ENCODE measurements around the gene ALG14. TPM values are rescaled to one million over a fixed set of nuclear protein-coding genes. Genes with fewer than 3 reads are reported as not detected.

ALG14 gene, protein sequence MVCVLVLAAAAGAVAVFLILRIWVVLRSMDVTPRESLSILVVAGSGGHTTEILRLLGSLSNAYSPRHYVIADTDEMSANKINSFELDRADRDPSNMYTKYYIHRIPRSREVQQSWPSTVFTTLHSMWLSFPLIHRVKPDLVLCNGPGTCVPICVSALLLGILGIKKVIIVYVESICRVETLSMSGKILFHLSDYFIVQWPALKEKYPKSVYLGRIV
- 1 to 10 TPM in 2 of 4 donors, under 1 TPM in 2; 0.46 to 1.9 (median 1.1) TPM for total RNA-seq

DNA sequence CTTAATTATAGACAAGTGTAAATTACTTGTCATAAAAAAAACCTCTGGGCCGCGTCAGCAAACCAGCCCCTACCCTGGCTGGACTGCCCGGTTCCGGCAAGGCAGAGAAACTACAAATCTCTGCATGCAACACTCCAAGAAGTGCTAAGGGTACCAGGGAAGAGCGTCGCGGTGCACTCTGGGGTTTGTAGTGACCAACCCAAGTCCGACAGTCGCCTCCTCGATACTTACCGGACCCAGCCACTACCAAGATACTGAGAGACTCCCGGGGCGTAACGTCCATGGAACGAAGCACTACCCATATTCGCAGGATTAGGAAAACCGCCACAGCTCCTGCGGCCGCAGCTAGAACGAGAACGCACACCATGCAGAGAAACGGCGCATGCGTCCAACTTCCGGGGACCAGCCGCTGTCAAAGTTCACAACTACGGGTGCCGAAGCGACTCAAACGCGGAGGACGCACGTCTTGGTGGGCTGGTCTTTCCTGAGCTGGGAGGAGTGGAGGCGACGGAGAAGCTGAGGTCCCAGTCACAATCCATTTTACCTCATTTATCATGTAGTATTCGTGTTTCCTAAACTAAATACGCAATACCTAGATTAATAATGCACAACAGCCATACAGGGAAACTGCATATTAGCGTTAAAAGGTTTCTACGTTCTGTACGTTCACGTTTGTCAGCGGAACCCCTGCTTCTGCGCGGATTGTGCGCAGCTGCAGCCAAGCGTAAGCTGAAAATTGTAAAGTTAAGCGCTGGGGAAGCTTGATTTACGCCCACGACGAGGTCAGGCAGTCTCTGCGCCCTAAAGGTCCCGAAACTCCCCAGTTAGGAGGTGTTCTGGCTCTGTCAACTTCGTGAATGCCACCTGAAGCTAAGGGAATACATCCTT, at the start of gene ALG14:
Gene ALG14, minus strand, starts transcription at position 420 of the 888 bp plus-strand sequence. Its CDS starts 53 bp downstream, at position 367.
- intact Hi-C loops (cut with DNase I; ENCODE audit: low total_unique reads): no loop called here
- whole genome bisulfite sequencing, 2 donors: 0 to 1% methylated on average over 48 to 50 of the region's 53 CpGs
- peak; percentile 93 to 99 for DNase-seq (ENCODE audit: low spot score in 2 of 2)
- TF ChIP-seq, protein P1, sequence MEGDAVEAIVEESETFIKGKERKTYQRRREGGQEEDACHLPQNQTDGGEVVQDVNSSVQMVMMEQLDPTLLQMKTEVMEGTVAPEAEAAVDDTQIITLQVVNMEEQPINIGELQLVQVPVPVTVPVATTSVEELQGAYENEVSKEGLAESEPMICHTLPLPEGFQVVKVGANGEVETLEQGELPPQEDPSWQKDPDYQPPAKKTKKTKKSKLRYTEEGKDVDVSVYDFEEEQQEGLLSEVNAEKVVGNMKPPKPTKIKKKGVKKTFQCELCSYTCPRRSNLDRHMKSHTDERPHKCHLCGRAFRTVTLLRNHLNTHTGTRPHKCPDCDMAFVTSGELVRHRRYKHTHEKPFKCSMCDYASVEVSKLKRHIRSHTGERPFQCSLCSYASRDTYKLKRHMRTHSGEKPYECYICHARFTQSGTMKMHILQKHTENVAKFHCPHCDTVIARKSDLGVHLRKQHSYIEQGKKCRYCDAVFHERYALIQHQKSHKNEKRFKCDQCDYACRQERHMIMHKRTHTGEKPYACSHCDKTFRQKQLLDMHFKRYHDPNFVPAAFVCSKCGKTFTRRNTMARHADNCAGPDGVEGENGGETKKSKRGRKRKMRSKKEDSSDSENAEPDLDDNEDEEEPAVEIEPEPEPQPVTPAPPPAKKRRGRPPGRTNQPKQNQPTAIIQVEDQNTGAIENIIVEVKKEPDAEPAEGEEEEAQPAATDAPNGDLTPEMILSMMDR (IDR thresholded peaks at IDR 0.05): no peak
- no peak for TF ChIP-seq POLR2A (IDR thresholded peaks at IDR 0.05)
- peak within 1 kb of the TSS; percentile 45 for H3K4me3 ChIP-seq (ENCODE audit: low read depth, poor library complexity, severe bottlenecking)

DNA sequence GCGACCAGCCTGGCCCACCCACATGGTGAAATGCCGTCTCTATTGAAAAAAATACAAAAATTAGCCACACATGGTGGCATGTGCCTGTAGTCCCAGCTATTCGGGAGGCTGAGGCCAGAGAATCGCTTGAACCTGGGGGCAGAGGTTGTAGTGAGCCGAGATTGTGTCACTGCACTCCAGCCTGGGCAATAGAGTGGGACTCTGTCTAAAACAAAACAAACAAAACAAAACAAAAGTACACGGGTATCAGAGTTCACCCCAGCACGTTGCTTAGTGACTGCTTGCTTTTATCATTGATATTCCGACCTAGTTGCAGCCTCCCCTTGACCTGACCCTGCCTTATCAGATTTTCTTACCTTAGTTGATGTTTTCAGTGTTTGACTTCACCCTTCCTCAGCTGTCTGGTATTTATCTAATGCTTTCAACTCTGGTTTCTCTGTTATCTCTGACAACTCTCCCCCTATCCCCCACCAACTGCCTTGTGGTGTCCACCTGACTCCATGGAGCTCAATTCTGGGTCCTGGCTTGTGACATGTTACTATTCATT, 49.5 kb upstream of the ALG14 start:
- intact Hi-C loops (cut with DNase I; ENCODE audit: low total_unique reads): no loop called here
- no peak for DNase-seq (ENCODE audit: low spot score in 2 of 2)
- no peak overlapping the region for H3K4me3 ChIP-seq (ENCODE audit: low read depth, poor library complexity, severe bottlenecking)
- no peak for TF ChIP-seq POLR2A (IDR thresholded peaks at IDR 0.05)
- TF ChIP-seq, protein P1 (IDR thresholded peaks at IDR 0.05): no peak
- WGBS, 2 donors: 80 to 85% methylated on average over 8 of the region's 8 CpGs

- H3K4me3 ChIP-seq (ENCODE audit: low read depth, poor library complexity, severe bottlenecking): no peak overlapping the region
- no peak for DNase-seq (ENCODE audit: low spot score in 2 of 2)
- TF ChIP-seq POLR2A (IDR thresholded peaks at IDR 0.05): no peak
- TF ChIP-seq, protein P1 (IDR thresholded peaks at IDR 0.05): no peak
- intact Hi-C loops (cut with DNase I; ENCODE audit: low total_unique reads): no loop called here
Measured at GRCh38 chr1:95119273-95119672, 46.5 kb upstream of the ALG14 start.

DNA sequence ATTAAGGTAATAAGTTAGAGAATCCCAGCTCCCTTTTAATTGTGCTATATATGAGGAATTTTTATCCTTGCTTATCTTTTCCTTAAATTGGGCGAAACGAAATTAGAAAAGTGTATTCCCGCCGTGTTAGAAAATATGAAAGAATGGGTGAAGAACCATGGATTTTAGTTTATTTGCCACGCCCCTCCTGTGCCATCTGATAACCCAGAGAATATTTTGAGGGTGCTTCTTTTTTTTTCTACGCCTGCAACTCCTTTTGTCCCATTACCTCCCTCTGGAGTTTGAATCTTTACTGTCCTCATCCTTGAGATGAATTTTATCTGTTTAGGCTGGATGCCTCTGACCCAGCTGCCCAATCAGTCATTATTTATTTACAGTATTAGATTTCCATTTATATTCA, 46.0 kb upstream of the ALG14 start:
- no peak overlapping the region for H3K4me3 ChIP-seq (ENCODE audit: low read depth, poor library complexity, severe bottlenecking)
- WGBS, 2 donors: 94 to 96% methylated on average over 6 of the region's 6 CpGs
- TF ChIP-seq, protein P1 (IDR thresholded peaks at IDR 0.05): no peak
- no peak for TF ChIP-seq POLR2A (IDR thresholded peaks at IDR 0.05)
- no peak for DNase-seq (ENCODE audit: low spot score in 2 of 2)
- intact Hi-C loops (cut with DNase I; ENCODE audit: low total_unique reads): no loop called here

DNA sequence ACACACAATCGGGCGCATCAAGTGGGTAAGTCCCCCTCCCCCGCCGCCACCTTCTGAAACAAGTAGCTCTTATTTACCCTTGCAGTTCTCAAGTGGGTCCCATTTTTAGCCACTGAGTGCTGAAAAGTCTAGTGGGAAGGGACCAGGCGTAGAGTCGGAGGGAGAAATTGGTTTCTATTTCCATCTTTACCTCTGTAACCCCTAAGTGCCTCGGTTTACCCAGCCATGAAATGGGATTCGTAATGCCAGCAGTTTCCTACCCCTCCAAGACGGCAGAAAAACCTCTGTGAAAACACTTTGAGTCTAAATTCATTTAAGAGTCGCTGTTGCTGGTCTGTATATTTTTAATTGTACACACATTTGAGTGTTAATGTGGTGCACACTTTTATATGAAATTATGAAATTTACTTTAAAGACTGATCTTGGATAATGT, 45.3 kb upstream of the ALG14 start:
- peak overlapping the region; percentile 54 for H3K4me3 ChIP-seq (ENCODE audit: low read depth, poor library complexity, severe bottlenecking)
- intact Hi-C loops (cut with DNase I; ENCODE audit: low total_unique reads): no loop called here
- WGBS, 2 donors: 37 to 38% methylated on average over 10 of the region's 10 CpGs
- TF ChIP-seq POLR2A (IDR thresholded peaks at IDR 0.05): no peak
- TF ChIP-seq, protein P1 (IDR thresholded peaks at IDR 0.05): no peak
- DNase-seq (ENCODE audit: low spot score in 2 of 2): no peak

Measured in lower leg skin (tissue), 4 donors.